HAP-1 (cell line): ENCODE measurements around the gene PPP1R1B.
A peak's percentile ranks its signal among the peaks of the same experiment; 100 is the strongest.

Experiments used
- DNase-seq, 2 experiments: peaks; one replicate each; pipeline ENCODE4 v3.0.0-alpha.2; 2016 to 2020; ENCODE audit warnings: low spot score in 2 of 2
- H3K27me3 ChIP-seq: fragments of 250-450 bp; sonication (Bioruptor Pico); 2 replicates; pipeline ENCODE4 v1.5.1; 2020; ENCODE audit warnings: low read depth, mild to moderate bottlenecking, moderate library complexity
- H3K36me3 ChIP-seq: fragments of 250-450 bp; sonication (Bioruptor Pico); replicated peaks from 2 replicates; pipeline ENCODE4 v1.5.1; 2020; ENCODE audit warnings: mild to moderate bottlenecking
- H3K4me1 ChIP-seq: fragments of 250-450 bp; sonication (Bioruptor Pico); 2 replicates; pipeline ENCODE4 v1.5.1; 2020; ENCODE audit warnings: mild to moderate bottlenecking
- H3K4me3 ChIP-seq: fragments of 250-450 bp; sonication (Bioruptor Pico); 2 replicates; pipeline ENCODE4 v1.5.1; 2020; ENCODE audit warnings: mild to moderate bottlenecking, moderate library complexity
- H3K9me3 ChIP-seq: fragments of 250-450 bp; sonication (Bioruptor Pico); 2 replicates; pipeline ENCODE4 v1.5.1; 2020; ENCODE audit warnings: mild to moderate bottlenecking, moderate library complexity
- in situ Hi-C: fragments of 300-500 bp; cut with MboI; formaldehyde crosslinking; loops from 3 replicates; pipeline ENCODE4 v1.14.3; 2020; ENCODE audit warnings: low sequenced_read_pairs, inconsistent platforms, mixed read lengths

PPP1R1B gene

GRCh38 chr17:39652587-39653315 is 26.0 kb downstream of the PPP1R1B start:
- Histone ChIP-seq H3K27me3 (no peaks in the 10 kb centered on the region), H3K9me3 (no peaks in the 10 kb centered on the region), H3K36me3 (no peaks in the 10 kb centered on the region; the same call in 1 of the 2 replicates), H3K4me3 (no peak overlapping the region), H3K4me1 (peaks cover 16% of the 10 kb centered on the region; the same call in 1 of the 2 replicates)
- DNase-seq, result peak; percentile 72 to 78
- in situ Hi-C loops, result no loop called here

- Histone ChIP-seq H3K9me3 (no peaks in the 10 kb centered on the region), H3K4me3 (no peak overlapping the region), H3K27me3 (no peaks in the 10 kb centered on the region), H3K36me3 (no peaks in the 10 kb centered on the region; the same call in 1 of the 2 replicates), H3K4me1 (peaks cover 16% of the 10 kb centered on the region; the same call in 1 of the 2 replicates)
- no peak for DNase-seq
- in situ Hi-C loops, result no loop called here
These were observed 26.5 kb downstream of the PPP1R1B start for GRCh38 chr17:39653316-39653661.

- DNase-seq, result peak; percentile 38 to 89
- Histone ChIP-seq H3K4me3 (no peak overlapping the region), H3K27me3 (no peaks in the 10 kb centered on the region), H3K36me3 (no peaks in the 10 kb centered on the region; the same call in 1 of the 2 replicates), H3K9me3 (no peaks in the 10 kb centered on the region), H3K4me1 (peaks cover 16% of the 10 kb centered on the region; the same call in 1 of the 2 replicates)
- in situ Hi-C loops, result no loop called here
These were observed 27.0 kb downstream of the PPP1R1B start for GRCh38 chr17:39653662-39654331.

GRCh38 chr17:39655105-39655504 is 28.4 kb downstream of the PPP1R1B start:
- peaks cover 16% of the 10 kb centered on the region; the same call in 1 of the 2 replicates for H3K4me1 ChIP-seq
- DNase-seq, result no peak

GRCh38 chr17:39658346-39658745 is 31.6 kb downstream of the PPP1R1B start:
- no peaks in the 10 kb centered on the region for H3K27me3 ChIP-seq
- DNase-seq, result no peak
- in situ Hi-C loops, result no loop called here
- H3K4me1 ChIP-seq, result peaks cover 4% of the 10 kb centered on the region; the same call in 1 of the 2 replicates
- H3K4me3 ChIP-seq, result no peak overlapping the region
- no peaks in the 10 kb centered on the region; the same call in 1 of the 2 replicates for H3K36me3 ChIP-seq
- no peaks in the 10 kb centered on the region for H3K9me3 ChIP-seq

More at GRCh38 chr17:39655105-39655504, 28.4 kb downstream of the PPP1R1B start:
- no peaks in the 10 kb centered on the region for H3K9me3 ChIP-seq
- in situ Hi-C loops, result no loop called here
- no peaks in the 10 kb centered on the region; the same call in 1 of the 2 replicates for H3K36me3 ChIP-seq
- no peaks in the 10 kb centered on the region for H3K27me3 ChIP-seq
- H3K4me3 ChIP-seq, result no peak overlapping the region

- Histone ChIP-seq H3K36me3 (no peaks in the 10 kb centered on the region; the same call in 1 of the 2 replicates), H3K4me3 (no peak overlapping the region), H3K27me3 (no peaks in the 10 kb centered on the region), H3K4me1 (peaks cover under 1% of the 10 kb centered on the region; the same call in 1 of the 2 replicates), H3K9me3 (no peaks in the 10 kb centered on the region)
- DNase-seq, result no peak
- in situ Hi-C loops, result no loop called here
These were observed 32.0 kb downstream of the PPP1R1B start for GRCh38 chr17:39658760-39659159.

- Histone ChIP-seq H3K36me3 (no peaks in the 10 kb centered on the region), H3K4me3 (no peak overlapping the region), H3K9me3 (no peaks in the 10 kb centered on the region), H3K4me1 (no peaks in the 10 kb centered on the region), H3K27me3 (no peaks in the 10 kb centered on the region)
- DNase-seq, result no peak
- in situ Hi-C loops, result no loop called here
These were observed 32.7 kb downstream of the PPP1R1B start for GRCh38 chr17:39659279-39660010.

GRCh38 chr17:39660011-39660360 is 33.2 kb downstream of the PPP1R1B start:
- no peaks in the 10 kb centered on the region for H3K4me1 ChIP-seq

GRCh38 chr17:39660397-39661385 is 33.9 kb downstream of the PPP1R1B start:
- Histone ChIP-seq H3K9me3 (no peaks in the 10 kb centered on the region), H3K36me3 (no peaks in the 10 kb centered on the region), H3K4me3 (no peak overlapping the region), H3K4me1 (no peaks in the 10 kb centered on the region), H3K27me3 (no peaks in the 10 kb centered on the region)
- in situ Hi-C loops, result no loop called here
- no peak for DNase-seq

More at GRCh38 chr17:39660011-39660360, 33.2 kb downstream of the PPP1R1B start:
- Histone ChIP-seq H3K9me3 (no peaks in the 10 kb centered on the region), H3K36me3 (no peaks in the 10 kb centered on the region), H3K4me3 (no peak overlapping the region), H3K27me3 (no peaks in the 10 kb centered on the region)
- in situ Hi-C loops, result no loop called here
- DNase-seq, result no peak

GRCh38 chr17:39661744-39662541 is 35.2 kb downstream of the PPP1R1B start:
- no peaks in the 10 kb centered on the region for H3K36me3 ChIP-seq
- no peaks in the 10 kb centered on the region for H3K9me3 ChIP-seq
- no peak overlapping the region for H3K4me3 ChIP-seq
- in situ Hi-C loops, result no loop called here
- no peaks in the 10 kb centered on the region for H3K4me1 ChIP-seq
- no peak for DNase-seq
- no peaks in the 10 kb centered on the region for H3K27me3 ChIP-seq

GRCh38 chr17:39662551-39663339 is 36.0 kb downstream of the PPP1R1B start:
- Histone ChIP-seq H3K4me1 (no peaks in the 10 kb centered on the region), H3K4me3 (no peak overlapping the region), H3K9me3 (no peaks in the 10 kb centered on the region), H3K27me3 (no peaks in the 10 kb centered on the region), H3K36me3 (no peaks in the 10 kb centered on the region)
- DNase-seq, result no peak
- in situ Hi-C loops, result no loop called here

- DNase-seq, result no peak
- H3K4me1 ChIP-seq, result peaks cover 3% of the 10 kb centered on the region
- in situ Hi-C loops, result no loop called here
These were observed 36.6 kb downstream of the PPP1R1B start for GRCh38 chr17:39663340-39663687.

More at GRCh38 chr17:39663340-39663687, 36.6 kb downstream of the PPP1R1B start:
- H3K36me3 ChIP-seq, result no peaks in the 10 kb centered on the region
- H3K9me3 ChIP-seq, result no peaks in the 10 kb centered on the region
- no peak overlapping the region for H3K4me3 ChIP-seq
- H3K27me3 ChIP-seq, result no peaks in the 10 kb centered on the region
